ENCODE measurements around the gene FBXL13. TPM values are rescaled to one million over a fixed set of nuclear protein-coding genes. Genes with fewer than 3 reads are reported as not detected.

FBXL13 gene
- total and polyA plus RNA-seq, 2 of the 8 experiments (the other 6 are each of a cell fraction or from before 2014, with no cell fraction given), result 1.2 to 2.8 TPM

DNA sequence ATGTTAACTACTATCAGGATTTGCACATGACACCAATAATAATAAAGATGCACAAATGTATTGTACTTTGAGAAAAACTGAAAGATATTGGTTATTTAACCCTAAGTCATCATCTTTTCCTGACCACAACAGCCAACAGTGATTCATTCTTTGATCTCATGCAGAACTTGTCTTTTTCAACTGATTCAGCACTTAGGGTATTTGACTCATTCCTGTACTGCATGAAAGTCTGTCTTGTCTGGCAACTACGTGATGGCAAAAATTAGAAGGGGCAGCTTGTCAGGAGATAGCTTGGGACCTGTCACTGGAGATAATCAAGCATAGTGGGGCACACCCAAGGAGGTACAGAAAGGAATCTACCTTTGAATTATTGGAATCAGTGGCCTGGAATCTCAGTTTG lies 239.6 kb downstream of the FBXL13 start:
- 88% methylated on average over 1 of the region's 1 CpG; no CpG with 5 or more reads in 1 of the 2 experiments for WGBS, 2 experiments (ENCODE audit: extremely low coverage in 1 of 2, insufficient coverage in 1 of 2, insufficient read length in 1 of 2, insufficient replicate concordance in 2 of 2, low coverage in 1 of 2, low lambda C conversion rate in 2 of 2, missing lambda C conversion rate in 1 of 2)
- H2BK20ac ChIP-seq (ENCODE audit: low read length), result no peak overlapping the region
- FAIRE-seq, result no peak
- no peak for TF ChIP-seq POLR2A (IDR thresholded peaks at IDR 0.05; ENCODE audit: control extremely low read depth in 1 of 2, low read depth in 2 of 2, low read length in 2 of 2)
- no peak for TF ChIP-seq RNF2 (IDR thresholded peaks at IDR 0.05; ENCODE audit: borderline replicate concordance, low read depth, low read length, missing control alignments, poor library complexity, severe bottlenecking)

More for the DNA sequence above, 239.6 kb downstream of the FBXL13 start:
- Histone ChIP-seq H3K4me3 (ENCODE audit: extremely low read depth in 1 of 4, insufficient read depth in 2 of 4, low read depth in 3 of 4, low read length in 4 of 4) (no peak overlapping the region), H3K27me3 (replicated peaks in 1 of 4; ENCODE audit: control insufficient read depth in 3 of 4, extremely low read depth in 1 of 4, insufficient read depth in 3 of 4, low read length in 3 of 4) (peaks cover 0 to 1% (median 0%) of the 10 kb centered on the region in 4 experiments; a peak in 1 of 7 replicates), H3K18ac (ENCODE audit: extremely low read depth, low read length) (no peak overlapping the region), H3K23ac (ENCODE audit: insufficient read length) (no peak overlapping the region), H4K20me1 (replicated peaks in 1 of 2; ENCODE audit: control insufficient read depth in 1 of 2, insufficient read depth in 2 of 2, low read length in 2 of 2) (no peaks in the 10 kb centered on the region), H3K79me1 (ENCODE audit: low read depth, low read length) (no peaks in the 10 kb centered on the region), H3K9me3 (ENCODE audit: insufficient read depth in 2 of 2, low read depth in 1 of 2, low read length in 1 of 2) (no peaks in the 10 kb centered on the region), H3K4me2 (ENCODE audit: insufficient read depth in 1 of 2, low read depth in 2 of 2, low read length in 2 of 2) (no peak overlapping the region), H3K9ac (replicated peaks in 1 of 4; ENCODE audit: extremely low read depth in 1 of 4, low read depth in 3 of 4, low read length in 3 of 4) (no peak overlapping the region), H2BK15ac (ENCODE audit: low read length) (no peak overlapping the region), H2BK5ac (ENCODE audit: low read depth, low read length) (no peak overlapping the region), H4K91ac (replicated peaks; ENCODE audit: insufficient read length, low read length) (no peak overlapping the region), H2AK5ac (ENCODE audit: low read depth, low read length) (no peak overlapping the region), H3K4me1 (replicated peaks in 1 of 4; ENCODE audit: control insufficient read depth in 3 of 4, insufficient read depth in 4 of 4, low read length in 3 of 4) (no peaks in the 10 kb centered on the region), H3K56ac (replicated peaks; ENCODE audit: insufficient read length, low read depth, low read length) (no peak overlapping the region), H3K79me2 (ENCODE audit: control insufficient read depth in 1 of 2, insufficient read depth in 2 of 2, low read length in 2 of 2) (no peaks in the 10 kb centered on the region), H2AFZ (ENCODE audit: low read length) (no peak overlapping the region), H3K27ac (ENCODE audit: low read depth, low read length) (no peak overlapping the region), H2BK12ac (ENCODE audit: low read depth, low read length) (no peak overlapping the region), H3K23me2 (ENCODE audit: low read depth, low read length) (no peaks in the 10 kb centered on the region), H4K5ac (ENCODE audit: insufficient read length, low read depth, low read length) (no peak overlapping the region), H3K36me3 (ENCODE audit: control insufficient read depth in 2 of 4, insufficient read depth in 4 of 4, low read length in 3 of 4) (0 out of 8 replicates have a peak, but pooled peaks cover 0 to 3% (median 0%) of the 10 kb centered on the region in 4 experiments), H3K14ac (ENCODE audit: insufficient read length) (no peak overlapping the region), H4K8ac (ENCODE audit: extremely low read depth, insufficient read depth, low read length) (no peak overlapping the region), H3K4ac (replicated peaks; ENCODE audit: insufficient read length, low read depth, low read length) (no peak overlapping the region), H2BK120ac (replicated peaks; ENCODE audit: low read depth, low read length) (no peak overlapping the region)
- ChIA-PET CTCF (ENCODE audit: partially characterized antibody) (no interaction called here), POLR2A (ENCODE audit: partially characterized antibody) (no interaction called here)
- no peak for DNase-seq (ENCODE audit: low read depth in 1 of 2, low spot score in 2 of 2)

Measured in H1 (cell line).